Measurements from ENCODE around the gene ANKRD23. TPM values are rescaled to one million over a fixed set of nuclear protein-coding genes. Genes with fewer than 3 reads are reported as not detected.

The ANKRD23 gene
- total and polyA plus RNA-seq, 2 of the 8 experiments (the other 6 are each of a cell fraction or from before 2014, with no cell fraction given) = 3.4 to 3.5 TPM

DNA sequence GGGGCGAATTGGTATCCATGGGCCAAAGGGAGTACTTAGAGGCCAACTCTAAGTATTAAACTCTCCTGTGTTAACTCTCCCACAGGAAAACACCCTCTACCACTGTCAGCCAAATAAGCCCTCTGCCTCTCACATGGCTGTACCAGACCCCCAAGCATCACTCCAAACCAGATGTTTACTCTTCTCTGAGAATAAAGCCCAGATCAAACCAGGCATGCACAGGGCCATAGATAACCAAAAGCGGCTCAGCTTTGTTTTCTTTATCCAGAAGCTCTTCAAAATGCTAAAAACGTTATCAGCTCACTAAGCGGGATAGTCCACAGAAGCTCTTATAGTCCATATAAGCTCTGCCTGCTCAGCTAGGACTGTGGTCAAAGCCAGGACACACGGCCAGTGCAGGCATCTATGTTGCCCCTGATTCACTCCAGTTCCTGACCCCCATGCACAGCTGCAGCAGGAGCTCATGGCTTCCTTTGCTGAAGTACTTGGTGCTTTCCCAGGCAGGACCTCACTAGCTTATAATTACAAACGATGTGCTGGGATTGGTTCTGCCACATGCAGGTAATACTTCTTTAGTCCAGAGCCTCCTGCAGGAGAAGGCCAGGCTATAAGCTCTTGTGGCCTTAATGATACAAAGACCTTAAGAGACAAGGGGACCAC is 47.0 kb upstream of the ANKRD23 start (continued):
- TF ChIP-seq, protein P1, sequence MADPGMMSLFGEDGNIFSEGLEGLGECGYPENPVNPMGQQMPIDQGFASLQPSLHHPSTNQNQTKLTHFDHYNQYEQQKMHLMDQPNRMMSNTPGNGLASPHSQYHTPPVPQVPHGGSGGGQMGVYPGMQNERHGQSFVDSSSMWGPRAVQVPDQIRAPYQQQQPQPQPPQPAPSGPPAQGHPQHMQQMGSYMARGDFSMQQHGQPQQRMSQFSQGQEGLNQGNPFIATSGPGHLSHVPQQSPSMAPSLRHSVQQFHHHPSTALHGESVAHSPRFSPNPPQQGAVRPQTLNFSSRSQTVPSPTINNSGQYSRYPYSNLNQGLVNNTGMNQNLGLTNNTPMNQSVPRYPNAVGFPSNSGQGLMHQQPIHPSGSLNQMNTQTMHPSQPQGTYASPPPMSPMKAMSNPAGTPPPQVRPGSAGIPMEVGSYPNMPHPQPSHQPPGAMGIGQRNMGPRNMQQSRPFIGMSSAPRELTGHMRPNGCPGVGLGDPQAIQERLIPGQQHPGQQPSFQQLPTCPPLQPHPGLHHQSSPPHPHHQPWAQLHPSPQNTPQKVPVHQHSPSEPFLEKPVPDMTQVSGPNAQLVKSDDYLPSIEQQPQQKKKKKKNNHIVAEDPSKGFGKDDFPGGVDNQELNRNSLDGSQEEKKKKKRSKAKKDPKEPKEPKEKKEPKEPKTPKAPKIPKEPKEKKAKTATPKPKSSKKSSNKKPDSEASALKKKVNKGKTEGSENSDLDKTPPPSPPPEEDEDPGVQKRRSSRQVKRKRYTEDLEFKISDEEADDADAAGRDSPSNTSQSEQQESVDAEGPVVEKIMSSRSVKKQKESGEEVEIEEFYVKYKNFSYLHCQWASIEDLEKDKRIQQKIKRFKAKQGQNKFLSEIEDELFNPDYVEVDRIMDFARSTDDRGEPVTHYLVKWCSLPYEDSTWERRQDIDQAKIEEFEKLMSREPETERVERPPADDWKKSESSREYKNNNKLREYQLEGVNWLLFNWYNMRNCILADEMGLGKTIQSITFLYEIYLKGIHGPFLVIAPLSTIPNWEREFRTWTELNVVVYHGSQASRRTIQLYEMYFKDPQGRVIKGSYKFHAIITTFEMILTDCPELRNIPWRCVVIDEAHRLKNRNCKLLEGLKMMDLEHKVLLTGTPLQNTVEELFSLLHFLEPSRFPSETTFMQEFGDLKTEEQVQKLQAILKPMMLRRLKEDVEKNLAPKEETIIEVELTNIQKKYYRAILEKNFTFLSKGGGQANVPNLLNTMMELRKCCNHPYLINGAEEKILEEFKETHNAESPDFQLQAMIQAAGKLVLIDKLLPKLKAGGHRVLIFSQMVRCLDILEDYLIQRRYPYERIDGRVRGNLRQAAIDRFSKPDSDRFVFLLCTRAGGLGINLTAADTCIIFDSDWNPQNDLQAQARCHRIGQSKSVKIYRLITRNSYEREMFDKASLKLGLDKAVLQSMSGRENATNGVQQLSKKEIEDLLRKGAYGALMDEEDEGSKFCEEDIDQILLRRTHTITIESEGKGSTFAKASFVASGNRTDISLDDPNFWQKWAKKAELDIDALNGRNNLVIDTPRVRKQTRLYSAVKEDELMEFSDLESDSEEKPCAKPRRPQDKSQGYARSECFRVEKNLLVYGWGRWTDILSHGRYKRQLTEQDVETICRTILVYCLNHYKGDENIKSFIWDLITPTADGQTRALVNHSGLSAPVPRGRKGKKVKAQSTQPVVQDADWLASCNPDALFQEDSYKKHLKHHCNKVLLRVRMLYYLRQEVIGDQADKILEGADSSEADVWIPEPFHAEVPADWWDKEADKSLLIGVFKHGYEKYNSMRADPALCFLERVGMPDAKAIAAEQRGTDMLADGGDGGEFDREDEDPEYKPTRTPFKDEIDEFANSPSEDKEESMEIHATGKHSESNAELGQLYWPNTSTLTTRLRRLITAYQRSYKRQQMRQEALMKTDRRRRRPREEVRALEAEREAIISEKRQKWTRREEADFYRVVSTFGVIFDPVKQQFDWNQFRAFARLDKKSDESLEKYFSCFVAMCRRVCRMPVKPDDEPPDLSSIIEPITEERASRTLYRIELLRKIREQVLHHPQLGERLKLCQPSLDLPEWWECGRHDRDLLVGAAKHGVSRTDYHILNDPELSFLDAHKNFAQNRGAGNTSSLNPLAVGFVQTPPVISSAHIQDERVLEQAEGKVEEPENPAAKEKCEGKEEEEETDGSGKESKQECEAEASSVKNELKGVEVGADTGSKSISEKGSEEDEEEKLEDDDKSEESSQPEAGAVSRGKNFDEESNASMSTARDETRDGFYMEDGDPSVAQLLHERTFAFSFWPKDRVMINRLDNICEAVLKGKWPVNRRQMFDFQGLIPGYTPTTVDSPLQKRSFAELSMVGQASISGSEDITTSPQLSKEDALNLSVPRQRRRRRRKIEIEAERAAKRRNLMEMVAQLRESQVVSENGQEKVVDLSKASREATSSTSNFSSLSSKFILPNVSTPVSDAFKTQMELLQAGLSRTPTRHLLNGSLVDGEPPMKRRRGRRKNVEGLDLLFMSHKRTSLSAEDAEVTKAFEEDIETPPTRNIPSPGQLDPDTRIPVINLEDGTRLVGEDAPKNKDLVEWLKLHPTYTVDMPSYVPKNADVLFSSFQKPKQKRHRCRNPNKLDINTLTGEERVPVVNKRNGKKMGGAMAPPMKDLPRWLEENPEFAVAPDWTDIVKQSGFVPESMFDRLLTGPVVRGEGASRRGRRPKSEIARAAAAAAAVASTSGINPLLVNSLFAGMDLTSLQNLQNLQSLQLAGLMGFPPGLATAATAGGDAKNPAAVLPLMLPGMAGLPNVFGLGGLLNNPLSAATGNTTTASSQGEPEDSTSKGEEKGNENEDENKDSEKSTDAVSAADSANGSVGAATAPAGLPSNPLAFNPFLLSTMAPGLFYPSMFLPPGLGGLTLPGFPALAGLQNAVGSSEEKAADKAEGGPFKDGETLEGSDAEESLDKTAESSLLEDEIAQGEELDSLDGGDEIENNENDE (IDR thresholded peaks at IDR 0.05; ENCODE audit: insufficient replicate concordance, low read length) = no peak
- TF ChIP-seq SRF (IDR thresholded peaks at IDR 0.05; ENCODE audit: low read depth, low read length) = no peak

Data from H1 (cell line).